GM12878 (cell line): Measurements from ENCODE around the gene NPS. TPM values are rescaled to one million over a fixed set of nuclear protein-coding genes. Genes with fewer than 3 reads are reported as not detected.

Source experiments
- ATAC-seq: fragments of 200-7000 bp; cut with Tn5 transposase; 3 replicates; pipeline ENCODE4 v1.9.1; 2020; ENCODE audit warnings: mild to moderate bottlenecking, moderate library complexity
- BruUV-seq: library from RNA; stranded (reverse); fragments of 400-500 nt; replicated peaks from 2 replicates; lab custom pipeline; 2021; lab: Mats Ljungman, UMichigan
- CTCF ChIA-PET: fragments of 300-600 bp; sonication (Branson Sonifier 250); formaldehyde crosslinking; extraction: SDS; loops from one replicate; lab custom pipeline; 2021; ENCODE audit warnings: inconsistent platforms; lab: Yijun Ruan, JAX
- POLR2A ChIA-PET: fragments of 350-600 bp; formaldehyde crosslinking; extraction: SDS; loops from one replicate; lab custom pipeline; 2021; ENCODE audit warnings: inconsistent platforms; lab: Charles Lee
- RAD21 ChIA-PET: fragments of 300-600 bp; sonication (Branson Sonifier 250); formaldehyde crosslinking; loops from one replicate; lab custom pipeline; 2023; ENCODE audit warnings: antibody characterized with exemption; ENCODE audit not compliant: unreplicated experiment; lab: Charles Lee
- SMC1A ChIA-PET: fragments of 300-600 bp; sonication (Branson Sonifier 250); formaldehyde crosslinking; loops from one replicate; lab custom pipeline; 2023; ENCODE audit not compliant: unreplicated experiment, uncharacterized antibody; lab: Charles Lee
- DNase-seq: peaks from one replicate; pipeline ENCODE4 v3.0.0-alpha.2; 2011; ENCODE audit warnings: low read depth, low spot score
- FAIRE-seq: peaks from 3 replicates; lab custom pipeline; 2011; peaks lifted over from hg19 to GRCh38; lab: Jason Lieb, UNC
- H2AFZ ChIP-seq: 2 replicates; pipeline ENCODE4 v1.6.0; 2011; ENCODE audit warnings: low read depth, low read length, control low read depth; ENCODE audit not compliant: control insufficient read depth
- H3K27ac ChIP-seq: 2 replicates; pipeline ENCODE4 v1.5.1; 2011; ENCODE audit warnings: control low read depth; ENCODE audit not compliant: control insufficient read depth, insufficient read depth
- H3K27me3 ChIP-seq, 2 experiments: replicated peaks in 1 of 2; 2 replicates each; pipeline versions ENCODE4 v1.6.0 to v1.6.1; 2011; ENCODE audit warnings: low read length in 1 of 2; ENCODE audit not compliant: control insufficient read depth in 2 of 2, insufficient read depth in 2 of 2
- H3K36me3 ChIP-seq, 2 experiments: 2 replicates each; pipeline ENCODE4 v1.5.1; 2011; ENCODE audit warnings: low read length in 1 of 2; ENCODE audit not compliant: control insufficient read depth in 2 of 2, insufficient read depth in 2 of 2
- H3K4me1 ChIP-seq: 2 replicates; pipeline ENCODE4 v1.6.1; 2011; ENCODE audit warnings: mild to moderate bottlenecking, low read length, moderate library complexity, mixed read lengths; ENCODE audit not compliant: control insufficient read depth, insufficient read depth
- H3K4me2 ChIP-seq: 2 replicates; pipeline ENCODE4 v1.6.0; 2011; ENCODE audit warnings: control low read depth; ENCODE audit not compliant: control insufficient read depth, insufficient read depth
- H3K4me3 ChIP-seq: fragments of 200-600 bp; sonication (generic); 2 replicates; pipeline ENCODE4 v1.5.1; 2016
- H3K79me2 ChIP-seq: 2 replicates; pipeline ENCODE4 v1.6.0; 2011; ENCODE audit warnings: low read length; ENCODE audit not compliant: control insufficient read depth, insufficient read depth
- H3K9ac ChIP-seq: 2 replicates; pipeline ENCODE4 v1.8.0; 2011; ENCODE audit warnings: low read length, control low read depth, mixed read lengths; ENCODE audit not compliant: control insufficient read depth, insufficient read depth
- H3K9me3 ChIP-seq: replicated peaks from 3 replicates; pipeline ENCODE4 v1.5.1; 2011; ENCODE audit warnings: mild to moderate bottlenecking, low read length; ENCODE audit not compliant: control insufficient read depth, insufficient read depth
- H4K20me1 ChIP-seq: 2 replicates; pipeline ENCODE4 v1.6.0; 2011; ENCODE audit not compliant: control insufficient read depth, insufficient read depth
- GABPA ChIP-seq: IDR thresholded peaks from 2 replicates; pipeline ENCODE4 v1.6.1; 2014; ENCODE audit warnings: antibody characterized with exemption, low read depth, mild to moderate bottlenecking, inconsistent platforms
- MYC ChIP-seq: IDR thresholded peaks from 2 replicates; pipeline ENCODE4 v1.6.1; 2011; ENCODE audit warnings: mild to moderate bottlenecking, low read length, moderate library complexity, inconsistent platforms; ENCODE audit not compliant: insufficient read depth, insufficient replicate concordance, insufficient read length, severe bottlenecking
- NFIC ChIP-seq: IDR thresholded peaks from 2 replicates; pipeline ENCODE4 v1.6.1; 2012; ENCODE audit warnings: low read depth, mild to moderate bottlenecking, inconsistent platforms, low read length, moderate library complexity
- PAX8 ChIP-seq: fragments of 450-650 bp; IDR thresholded peaks from 2 replicates; pipeline ENCODE4 v1.6.1; 2017; ENCODE audit warnings: mild to moderate bottlenecking, moderate library complexity
- PRDM15 ChIP-seq: fragments of 450-650 bp; formaldehyde crosslinking; IDR thresholded peaks from 2 replicates; pipeline ENCODE4 v1.4.0; 2020; ENCODE audit warnings: mild to moderate bottlenecking, moderate library complexity
- RELA ChIP-seq: fragments of 450-650 bp; IDR thresholded peaks from 2 replicates; pipeline ENCODE4 v1.8.0; 2014; ENCODE audit warnings: borderline replicate concordance; ENCODE audit not compliant: partially characterized antibody
- SIN3A ChIP-seq: IDR thresholded peaks from 2 replicates; pipeline ENCODE4 v1.6.1; 2012; ENCODE audit warnings: low read depth, low read length, improper control_type of control experiment
- SP1 ChIP-seq: IDR thresholded peaks from one replicate; pipeline ENCODE4 v1.6.1; 2011; ENCODE audit warnings: low read depth, low read length
- SREBF2 ChIP-seq: IDR thresholded peaks from 2 replicates; pipeline ENCODE4 v1.6.1; 2012; ENCODE audit warnings: mild to moderate bottlenecking, low read length
- SRF ChIP-seq, 2 experiments: IDR thresholded peaks; 2 replicates each; pipeline ENCODE4 v1.6.1; 2011; ENCODE audit warnings: low read depth in 2 of 2, low read length in 2 of 2, mild to moderate bottlenecking in 1 of 2, moderate library complexity in 1 of 2
- TCF12 ChIP-seq: IDR thresholded peaks from 2 replicates; pipeline ENCODE4 v1.6.1; 2011; ENCODE audit warnings: low read depth, mild to moderate bottlenecking, low read length
- YY1 ChIP-seq: IDR thresholded peaks from 2 replicates; pipeline ENCODE4 v1.6.1; 2011; ENCODE audit warnings: low read depth, mild to moderate bottlenecking, low read length
- ZNF384 ChIP-seq: IDR thresholded peaks from 2 replicates; pipeline ENCODE4 v1.6.1; 2012; ENCODE audit warnings: low read depth, mild to moderate bottlenecking, low read length, improper control_type of control experiment, borderline replicate concordance
- WGBS: methylation state at CpG from one replicate; pipeline ENCODE4 v1.1.6; 2016; ENCODE audit warnings: low lambda C conversion rate; ENCODE audit not compliant: insufficient replicate concordance, insufficient coverage; ENCODE audit errors: missing lambda C conversion rate; 5-methylcytosine and 5-hydroxymethylcytosine counted together
- in situ Hi-C: fragments of 300-500 bp; cut with MboI; formaldehyde crosslinking; loops from 9 replicates; pipeline ENCODE4 v1.14.3; 2018; ENCODE audit warnings: mixed read lengths
- intact Hi-C: fragments of 100-400 bp; cut with micrococcal nuclease; formaldehyde crosslinking; loops from one replicate; pipeline ENCODE4 v1.14.2; 2022; ENCODE audit not compliant: unreplicated experiment
- polyA plus RNA-seq, 11 experiments: library from polyadenylated mRNA; depleted of rRNA in 4 of 11; unstranded in 6 of 11; stranded (reverse) in 5 of 11; fragments of >200 nt; fragmentation: Nextera tagmentation in 4 of 11; fragmentation: Illumina TruSeq in 1 of 11; extraction: Ambion mirVana in 4 of 11; extraction: Trizol in 1 of 11; gene quantifications; 1 replicate in 1 of 11; 2 replicates in 10 of 11; pipeline versions ENCODE4 v1.2.1 to v1.2.3, GENCODE V29; 2011 to 2016; ENCODE audit warnings: inconsistent platforms in 2 of 11, missing spikeins in 2 of 11, low read depth in 1 of 11
- total RNA-seq, 4 experiments: library from RNA; depleted of rRNA in 3 of 4; stranded (reverse); fragments of >200 nt in 3 of 4; fragmentation: Illumina TruSeq in 1 of 4; extraction: Trizol in 1 of 4; gene quantifications; 2 replicates each; pipeline versions ENCODE4 v1.2.1 to v1.2.3, GENCODE V29; 2013 to 2021
- TF ChIP-seq, protein P1 (sequence below): fragments of 450-650 bp; IDR thresholded peaks from 2 replicates; pipeline ENCODE4 v1.6.1; 2014; ENCODE audit warnings: mild to moderate bottlenecking
- TF ChIP-seq, protein P2 (sequence below): IDR thresholded peaks from 2 replicates; pipeline ENCODE4 v1.6.1; 2012; ENCODE audit warnings: mild to moderate bottlenecking, low read depth, low read length
- TF ChIP-seq, protein P3 (sequence below): fragments of 450-650 bp; IDR thresholded peaks from 2 replicates; pipeline ENCODE4 v1.6.1; 2016; ENCODE audit warnings: mild to moderate bottlenecking

The NPS gene
- total and polyA plus RNA-seq, 10 of the 15 experiments (the other 5 are each of a cell fraction or from before 2014, with no cell fraction given), result not detected

GRCh38 chr10:127579640-127580039 is 30.5 kb downstream of the NPS start:
- Histone ChIP-seq H3K27ac (no peak overlapping the region), H3K4me2 (no peak overlapping the region), H4K20me1 (no peaks in the 10 kb centered on the region), H2AFZ (no peak overlapping the region), H3K36me3 (no peaks in the 10 kb centered on the region), H3K4me1 (no peaks in the 10 kb centered on the region), H3K79me2 (no peaks in the 10 kb centered on the region), H3K9me3 (no peaks in the 10 kb centered on the region), H3K9ac (no peak overlapping the region), H3K4me3 (no peak overlapping the region), H3K27me3 (no peaks in the 10 kb centered on the region)
- ChIA-PET RAD21 (no interaction called here), POLR2A (no interaction called here), SMC1A (no interaction called here), CTCF (no interaction called here)
- FAIRE-seq (no peak), ATAC-seq (no peak), DNase-seq (no peak)
- intact Hi-C loops (no loop called here), in situ Hi-C loops (no loop called here)
- no TSS peak for BruUV-seq
- WGBS, result 2% methylated on average over 2 of the region's 2 CpGs
- TF ChIP-seq, protein P1, sequence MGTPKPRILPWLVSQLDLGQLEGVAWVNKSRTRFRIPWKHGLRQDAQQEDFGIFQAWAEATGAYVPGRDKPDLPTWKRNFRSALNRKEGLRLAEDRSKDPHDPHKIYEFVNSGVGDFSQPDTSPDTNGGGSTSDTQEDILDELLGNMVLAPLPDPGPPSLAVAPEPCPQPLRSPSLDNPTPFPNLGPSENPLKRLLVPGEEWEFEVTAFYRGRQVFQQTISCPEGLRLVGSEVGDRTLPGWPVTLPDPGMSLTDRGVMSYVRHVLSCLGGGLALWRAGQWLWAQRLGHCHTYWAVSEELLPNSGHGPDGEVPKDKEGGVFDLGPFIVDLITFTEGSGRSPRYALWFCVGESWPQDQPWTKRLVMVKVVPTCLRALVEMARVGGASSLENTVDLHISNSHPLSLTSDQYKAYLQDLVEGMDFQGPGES, result no peak
- no peak for TF ChIP-seq PAX8
- no peak for TF ChIP-seq MYC
- no peak for TF ChIP-seq TCF12
- no peak for TF ChIP-seq NFIC
- TF ChIP-seq RELA, result no peak
- no peak for TF ChIP-seq SREBF2
- no peak for TF ChIP-seq ZNF384
- TF ChIP-seq, protein P2, sequence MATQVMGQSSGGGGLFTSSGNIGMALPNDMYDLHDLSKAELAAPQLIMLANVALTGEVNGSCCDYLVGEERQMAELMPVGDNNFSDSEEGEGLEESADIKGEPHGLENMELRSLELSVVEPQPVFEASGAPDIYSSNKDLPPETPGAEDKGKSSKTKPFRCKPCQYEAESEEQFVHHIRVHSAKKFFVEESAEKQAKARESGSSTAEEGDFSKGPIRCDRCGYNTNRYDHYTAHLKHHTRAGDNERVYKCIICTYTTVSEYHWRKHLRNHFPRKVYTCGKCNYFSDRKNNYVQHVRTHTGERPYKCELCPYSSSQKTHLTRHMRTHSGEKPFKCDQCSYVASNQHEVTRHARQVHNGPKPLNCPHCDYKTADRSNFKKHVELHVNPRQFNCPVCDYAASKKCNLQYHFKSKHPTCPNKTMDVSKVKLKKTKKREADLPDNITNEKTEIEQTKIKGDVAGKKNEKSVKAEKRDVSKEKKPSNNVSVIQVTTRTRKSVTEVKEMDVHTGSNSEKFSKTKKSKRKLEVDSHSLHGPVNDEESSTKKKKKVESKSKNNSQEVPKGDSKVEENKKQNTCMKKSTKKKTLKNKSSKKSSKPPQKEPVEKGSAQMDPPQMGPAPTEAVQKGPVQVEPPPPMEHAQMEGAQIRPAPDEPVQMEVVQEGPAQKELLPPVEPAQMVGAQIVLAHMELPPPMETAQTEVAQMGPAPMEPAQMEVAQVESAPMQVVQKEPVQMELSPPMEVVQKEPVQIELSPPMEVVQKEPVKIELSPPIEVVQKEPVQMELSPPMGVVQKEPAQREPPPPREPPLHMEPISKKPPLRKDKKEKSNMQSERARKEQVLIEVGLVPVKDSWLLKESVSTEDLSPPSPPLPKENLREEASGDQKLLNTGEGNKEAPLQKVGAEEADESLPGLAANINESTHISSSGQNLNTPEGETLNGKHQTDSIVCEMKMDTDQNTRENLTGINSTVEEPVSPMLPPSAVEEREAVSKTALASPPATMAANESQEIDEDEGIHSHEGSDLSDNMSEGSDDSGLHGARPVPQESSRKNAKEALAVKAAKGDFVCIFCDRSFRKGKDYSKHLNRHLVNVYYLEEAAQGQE, result no peak
- no peak for TF ChIP-seq PRDM15
- no peak for TF ChIP-seq SRF (IDR thresholded peaks at IDR 0.05; ENCODE audit: low read depth in 2 of 2, low read length in 2 of 2)
- no peak for TF ChIP-seq SP1
- TF ChIP-seq YY1, result no peak
- TF ChIP-seq SIN3A, result no peak
- TF ChIP-seq, protein P3, sequence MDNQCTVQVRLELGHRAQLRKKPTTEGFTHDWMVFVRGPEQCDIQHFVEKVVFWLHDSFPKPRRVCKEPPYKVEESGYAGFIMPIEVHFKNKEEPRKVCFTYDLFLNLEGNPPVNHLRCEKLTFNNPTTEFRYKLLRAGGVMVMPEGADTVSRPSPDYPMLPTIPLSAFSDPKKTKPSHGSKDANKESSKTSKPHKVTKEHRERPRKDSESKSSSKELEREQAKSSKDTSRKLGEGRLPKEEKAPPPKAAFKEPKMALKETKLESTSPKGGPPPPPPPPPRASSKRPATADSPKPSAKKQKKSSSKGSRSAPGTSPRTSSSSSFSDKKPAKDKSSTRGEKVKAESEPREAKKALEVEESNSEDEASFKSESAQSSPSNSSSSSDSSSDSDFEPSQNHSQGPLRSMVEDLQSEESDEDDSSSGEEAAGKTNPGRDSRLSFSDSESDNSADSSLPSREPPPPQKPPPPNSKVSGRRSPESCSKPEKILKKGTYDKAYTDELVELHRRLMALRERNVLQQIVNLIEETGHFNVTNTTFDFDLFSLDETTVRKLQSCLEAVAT, result no peak
- no peak for TF ChIP-seq GABPA
